K562 (cell line): ENCODE measurements around the gene C2orf92. TPM values are rescaled to one million over a fixed set of nuclear protein-coding genes. Genes with fewer than 3 reads are reported as not detected.
A peak's percentile ranks its signal among the peaks of the same experiment; 100 is the strongest.

Experiments
- ARNT ChIP-seq, 2 experiments: fragments of 450-650 bp; IDR thresholded peaks; 2 replicates each; pipeline ENCODE4 v1.6.1; 2016; ENCODE audit warnings: mild to moderate bottlenecking in 1 of 2
- BACH1 ChIP-seq: fragments of 200-800 bp; sonication (Bioruptor generic); IDR thresholded peaks from 2 replicates; pipeline ENCODE4 v1.6.1; 2016; ENCODE audit warnings: missing genetic modification characterization, missing compliant biosample characterization
- CBFA2T2 ChIP-seq: fragments of 450-650 bp; conservative IDR thresholded peaks from 2 replicates; pipeline ENCODE4 v1.6.1; 2017; ENCODE audit warnings: mild to moderate bottlenecking
- CTBP1 ChIP-seq: fragments of 450-650 bp; IDR thresholded peaks from 2 replicates; pipeline ENCODE4 v1.6.1; 2016; ENCODE audit warnings: borderline replicate concordance
- EHMT2 ChIP-seq: fragments of 450-650 bp; IDR thresholded peaks from 2 replicates; pipeline ENCODE4 v1.6.1; 2018; ENCODE audit warnings: antibody characterized with exemption
- EP300 ChIP-seq: IDR thresholded peaks from 2 replicates; pipeline ENCODE4 v1.6.1; 2012; ENCODE audit warnings: low read length, improper control_type of control experiment
- FOXK1 ChIP-seq: sonication (generic); formaldehyde crosslinking; IDR thresholded peaks from 2 replicates; pipeline ENCODE4 v1.8.0; 2022; ENCODE audit warnings: missing genetic modification reagents, mild to moderate bottlenecking, borderline replicate concordance
- GATAD2A ChIP-seq: fragments of 450-650 bp; IDR thresholded peaks from 2 replicates; pipeline ENCODE4 v1.6.1; 2017
- HCFC1 ChIP-seq: IDR thresholded peaks from 2 replicates; pipeline ENCODE4 v1.6.1; 2012; ENCODE audit warnings: low read depth, low read length, improper control_type of control experiment
- LEF1 ChIP-seq: fragments of 450-650 bp; IDR thresholded peaks from 2 replicates; pipeline ENCODE4 v1.6.1; 2016; ENCODE audit warnings: mild to moderate bottlenecking
- MAFF ChIP-seq: IDR thresholded peaks from 2 replicates; pipeline ENCODE4 v1.6.1; 2012; ENCODE audit warnings: low read length, improper control_type of control experiment
- MAFK ChIP-seq: IDR thresholded peaks from 2 replicates; pipeline ENCODE4 v1.6.1; 2011; ENCODE audit warnings: low read length, improper control_type of control experiment
- NR2C2 ChIP-seq, 2 experiments: fragments of 200-800 bp in 1 of 2; sonication (Bioruptor generic) in 1 of 2; sonication (generic) in 1 of 2; formaldehyde crosslinking in 1 of 2; IDR thresholded peaks; 2 replicates each; pipeline versions ENCODE4 v1.6.1 to v1.8.0; 2016 to 2022; ENCODE audit warnings: mild to moderate bottlenecking in 1 of 2, missing compliant biosample characterization in 1 of 2, missing genetic modification characterization in 1 of 2, missing genetic modification reagents in 1 of 2
- NR2F6 ChIP-seq: fragments of 450-650 bp; formaldehyde crosslinking; IDR thresholded peaks from 2 replicates; pipeline ENCODE4 v1.4.0; 2020; ENCODE audit warnings: mild to moderate bottlenecking
- RNF2 ChIP-seq: sonication (generic); IDR thresholded peaks from 2 replicates; pipeline ENCODE4 v1.6.1; 2016
- SNIP1 ChIP-seq: fragments of 450-650 bp; IDR thresholded peaks from 2 replicates; pipeline ENCODE4 v1.7.1; 2017; ENCODE audit warnings: low read depth, mild to moderate bottlenecking
- SP2 ChIP-seq: IDR thresholded peaks from 2 replicates; pipeline ENCODE4 v1.6.1; 2011; ENCODE audit warnings: mild to moderate bottlenecking, low read depth, low read length, moderate library complexity; ENCODE audit not compliant: poor library complexity, severe bottlenecking; ENCODE audit errors: extremely low read depth
- SRSF9 ChIP-seq: fragments of 200-400 bp; formaldehyde crosslinking; IDR thresholded peaks from 2 replicates; pipeline ENCODE4 v1.6.1; 2017; ENCODE audit warnings: low read depth, low read length, borderline replicate concordance
- TRIM24 ChIP-seq, 2 experiments: fragments of 450-650 bp; IDR thresholded peaks; 2 replicates each; pipeline ENCODE4 v1.6.1; 2016
- U2AF2 ChIP-seq: fragments of 200-400 bp; formaldehyde crosslinking; optimal IDR thresholded peaks from 2 replicates; pipeline ENCODE3; 2017; ENCODE audit warnings: low read depth, mild to moderate bottlenecking, low read length
- ZNF668 ChIP-seq: fragments of 250-450 bp; sonication (Bioruptor Pico); IDR thresholded peaks from 2 replicates; pipeline ENCODE4 v1.8.0; 2022; ENCODE audit warnings: mild to moderate bottlenecking, inconsistent platforms
- polyA plus RNA-seq, 8 experiments: library from polyadenylated mRNA; depleted of rRNA in 4 of 8; stranded (reverse) in 5 of 8; unstranded in 3 of 8; fragments of >200 nt; fragmentation: Nextera tagmentation in 2 of 8; fragmentation: Illumina TruSeq in 1 of 8; extraction: Ambion mirVana in 2 of 8; extraction: Trizol in 1 of 8; gene quantifications; 2 replicates each; pipeline versions ENCODE4 v1.2.1 to v1.2.3, GENCODE V29; 2011 to 2014; ENCODE audit warnings: inconsistent platforms in 1 of 8, missing spikeins in 1 of 8
- total RNA-seq, 7 experiments: library from RNA; depleted of rRNA in 6 of 7; stranded (reverse); fragments of >200 nt in 6 of 7; fragmentation: Illumina TruSeq in 2 of 7; extraction: Trizol in 2 of 7; gene quantifications; 2 replicates each; pipeline versions ENCODE4 v1.2.1 to v1.2.3, GENCODE V29; 2011 to 2021; ENCODE audit warnings: low replicate concordance in 1 of 7
- TF ChIP-seq, protein P1 (sequence below): sonication (generic); formaldehyde crosslinking; IDR thresholded peaks from 2 replicates; pipeline ENCODE4 v1.9.0; 2022; ENCODE audit warnings: mild to moderate bottlenecking, missing genetic modification reagents
- TF ChIP-seq, protein P2 (sequence below), 3 experiments: fragments of 200-800 bp in 1 of 3; fragments of 250-450 bp in 1 of 3; fragments of 450-650 bp in 1 of 3; sonication (Bioruptor Pico) in 1 of 3; sonication (Bioruptor generic) in 1 of 3; formaldehyde crosslinking in 1 of 3; IDR thresholded peaks; 2 replicates each; pipeline versions ENCODE4 v1.6.1 to v1.8.0; 2016 to 2022; ENCODE audit warnings: mild to moderate bottlenecking in 2 of 3, missing genetic modification characterization in 2 of 3, missing compliant biosample characterization in 1 of 3, moderate library complexity in 1 of 3
- TF ChIP-seq, protein P3 (sequence below): fragments of 250-450 bp; sonication (Bioruptor Pico); IDR thresholded peaks from 2 replicates; pipeline ENCODE4 v1.8.0; 2021; ENCODE audit warnings: moderate library complexity, mild to moderate bottlenecking, inconsistent platforms

C2orf92 gene
- total and polyA plus RNA-seq, 9 of the 15 experiments (the other 6 are each of a cell fraction or from before 2014, with no cell fraction given): 0.65 to 6.8 (median 3.6) TPM

DNA sequence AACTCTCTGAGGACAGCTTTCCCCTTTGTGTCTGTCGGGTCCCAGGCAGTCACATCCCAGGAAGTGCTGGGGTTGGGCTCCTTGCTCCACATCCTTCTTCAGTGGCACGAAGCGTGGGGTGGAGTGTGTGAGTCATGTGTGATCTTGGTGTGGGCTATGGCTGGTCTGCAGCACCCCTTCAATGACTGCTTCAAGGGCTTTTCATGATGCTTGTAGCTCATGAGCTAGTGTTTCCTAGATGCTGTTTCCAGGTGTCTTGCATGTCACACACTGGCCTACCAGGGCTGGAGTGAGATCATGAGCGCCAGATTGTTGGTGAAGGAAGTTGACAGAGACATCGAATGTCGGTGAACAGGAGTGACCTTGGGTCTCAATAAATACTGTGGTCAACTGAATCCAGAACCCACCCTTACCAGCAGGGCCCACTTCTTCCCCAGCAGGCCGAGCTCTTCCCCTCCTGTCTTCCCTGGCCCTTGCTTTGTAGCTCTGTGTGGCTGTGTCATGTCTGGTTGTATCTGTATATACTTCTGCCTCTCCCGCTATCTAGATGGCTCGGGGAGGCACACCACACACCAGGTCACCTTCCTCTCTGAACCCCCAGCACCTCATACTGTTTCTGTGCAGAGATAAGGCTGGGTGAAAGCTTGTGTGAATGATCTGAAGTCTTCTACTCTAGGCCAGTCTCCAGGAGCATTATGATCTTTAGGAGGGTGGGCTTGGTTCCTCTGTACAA lies 3.8 kb downstream of the C2orf92 start (continued):
- no peak for TF ChIP-seq NR2C2 (CRISPR knock-in tag; IDR thresholded peaks at IDR 0.05)
- peak; percentile 36 for TF ChIP-seq NR2C2 (tag; IDR thresholded peaks at IDR 0.05)
- TF ChIP-seq HCFC1: no peak
- no peak for TF ChIP-seq ARNT (IDR thresholded peaks at IDR 0.05)
- peak; percentile 62; the same call in 1 of the 2 replicates for TF ChIP-seq CTBP1
- no peak for TF ChIP-seq TRIM24 (IDR thresholded peaks at IDR 0.05)
- peak; percentile 54 for TF ChIP-seq CBFA2T2
- TF ChIP-seq RNF2: peak; percentile 43; the same call in 1 of the 2 replicates
- 0 out of 2 replicates have a peak, but pooled peaks have one; percentile 31 for TF ChIP-seq BACH1 (tag)
- TF ChIP-seq, protein P1, sequence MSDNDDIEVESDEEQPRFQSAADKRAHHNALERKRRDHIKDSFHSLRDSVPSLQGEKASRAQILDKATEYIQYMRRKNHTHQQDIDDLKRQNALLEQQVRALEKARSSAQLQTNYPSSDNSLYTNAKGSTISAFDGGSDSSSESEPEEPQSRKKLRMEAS (CRISPR knock-in tag): no peak
- TF ChIP-seq EHMT2: 0 out of 2 replicates have a peak, but pooled peaks have one; percentile 22
- peak; percentile 9; the same call in 1 of the 2 replicates for TF ChIP-seq GATAD2A
- 0 out of 2 replicates have a peak, but pooled peaks have one; percentile 34 for TF ChIP-seq LEF1
- TF ChIP-seq EP300: peak; percentile 59; the same call in 1 of the 2 replicates
- TF ChIP-seq, protein P2, sequence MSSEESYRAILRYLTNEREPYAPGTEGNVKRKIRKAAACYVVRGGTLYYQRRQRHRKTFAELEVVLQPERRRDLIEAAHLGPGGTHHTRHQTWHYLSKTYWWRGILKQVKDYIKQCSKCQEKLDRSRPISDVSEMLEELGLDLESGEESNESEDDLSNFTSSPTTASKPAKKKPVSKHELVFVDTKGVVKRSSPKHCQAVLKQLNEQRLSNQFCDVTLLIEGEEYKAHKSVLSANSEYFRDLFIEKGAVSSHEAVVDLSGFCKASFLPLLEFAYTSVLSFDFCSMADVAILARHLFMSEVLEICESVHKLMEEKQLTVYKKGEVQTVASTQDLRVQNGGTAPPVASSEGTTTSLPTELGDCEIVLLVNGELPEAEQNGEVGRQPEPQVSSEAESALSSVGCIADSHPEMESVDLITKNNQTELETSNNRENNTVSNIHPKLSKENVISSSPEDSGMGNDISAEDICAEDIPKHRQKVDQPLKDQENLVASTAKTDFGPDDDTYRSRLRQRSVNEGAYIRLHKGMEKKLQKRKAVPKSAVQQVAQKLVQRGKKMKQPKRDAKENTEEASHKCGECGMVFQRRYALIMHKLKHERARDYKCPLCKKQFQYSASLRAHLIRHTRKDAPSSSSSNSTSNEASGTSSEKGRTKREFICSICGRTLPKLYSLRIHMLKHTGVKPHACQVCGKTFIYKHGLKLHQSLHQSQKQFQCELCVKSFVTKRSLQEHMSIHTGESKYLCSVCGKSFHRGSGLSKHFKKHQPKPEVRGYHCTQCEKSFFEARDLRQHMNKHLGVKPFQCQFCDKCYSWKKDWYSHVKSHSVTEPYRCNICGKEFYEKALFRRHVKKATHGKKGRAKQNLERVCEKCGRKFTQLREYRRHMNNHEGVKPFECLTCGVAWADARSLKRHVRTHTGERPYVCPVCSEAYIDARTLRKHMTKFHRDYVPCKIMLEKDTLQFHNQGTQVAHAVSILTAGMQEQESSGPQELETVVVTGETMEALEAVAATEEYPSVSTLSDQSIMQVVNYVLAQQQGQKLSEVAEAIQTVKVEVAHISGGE (CRISPR knock-in tag; IDR thresholded peaks at IDR 0.05): peak in 1 of 3 experiments; percentile 38; a peak in 1 of 6 replicates
- TF ChIP-seq, protein P3, sequence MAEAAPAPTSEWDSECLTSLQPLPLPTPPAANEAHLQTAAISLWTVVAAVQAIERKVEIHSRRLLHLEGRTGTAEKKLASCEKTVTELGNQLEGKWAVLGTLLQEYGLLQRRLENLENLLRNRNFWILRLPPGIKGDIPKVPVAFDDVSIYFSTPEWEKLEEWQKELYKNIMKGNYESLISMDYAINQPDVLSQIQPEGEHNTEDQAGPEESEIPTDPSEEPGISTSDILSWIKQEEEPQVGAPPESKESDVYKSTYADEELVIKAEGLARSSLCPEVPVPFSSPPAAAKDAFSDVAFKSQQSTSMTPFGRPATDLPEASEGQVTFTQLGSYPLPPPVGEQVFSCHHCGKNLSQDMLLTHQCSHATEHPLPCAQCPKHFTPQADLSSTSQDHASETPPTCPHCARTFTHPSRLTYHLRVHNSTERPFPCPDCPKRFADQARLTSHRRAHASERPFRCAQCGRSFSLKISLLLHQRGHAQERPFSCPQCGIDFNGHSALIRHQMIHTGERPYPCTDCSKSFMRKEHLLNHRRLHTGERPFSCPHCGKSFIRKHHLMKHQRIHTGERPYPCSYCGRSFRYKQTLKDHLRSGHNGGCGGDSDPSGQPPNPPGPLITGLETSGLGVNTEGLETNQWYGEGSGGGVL (CRISPR knock-in tag): no peak
- TF ChIP-seq NR2F6 (CRISPR knock-in tag): no peak
- no peak for TF ChIP-seq MAFF
- 0 out of 2 replicates have a peak, but pooled peaks have one; percentile 69 for TF ChIP-seq FOXK1 (CRISPR knock-in tag)
- TF ChIP-seq SP2: no peak
- 0 out of 2 replicates have a peak, but pooled peaks have one; percentile 3 for TF ChIP-seq MAFK
- no peak for TF ChIP-seq ZNF668 (CRISPR knock-in tag)
- TF ChIP-seq SRSF9: no peak
- no peak for TF ChIP-seq SNIP1
- no peak for TF ChIP-seq U2AF2
